ENCODE data around the gene ANXA11.
"Not testable (repeated sequence)": the region's sequence is repeated elsewhere in the genome, so short reads cannot be mapped to it uniquely, and the experiment has no call there.

The ANXA11 gene

GRCh38 chr10:80144696-80145131 is 60.6 kb downstream of the ANXA11 start:
- DNase-seq, result no peak

GRCh38 chr10:80144067-80144695 is 61.2 kb downstream of the ANXA11 start:
- peak; percentile 18 for DNase-seq

- no peak for DNase-seq
Measured at GRCh38 chr10:80141696-80142460, 63.5 kb downstream of the ANXA11 start.

- no peak for DNase-seq
Measured at GRCh38 chr10:80140251-80140650, 65.1 kb downstream of the ANXA11 start.

- DNase-seq, result no peak
Measured at GRCh38 chr10:80139265-80139664, 66.1 kb downstream of the ANXA11 start.

GRCh38 chr10:80137920-80138319 is 67.4 kb downstream of the ANXA11 start:
- no peak for DNase-seq

GRCh38 chr10:80137031-80137862 is 68.1 kb downstream of the ANXA11 start:
- DNase-seq, result no peak

- DNase-seq, result no peak
Measured at GRCh38 chr10:80136134-80136571, 69.2 kb downstream of the ANXA11 start.

GRCh38 chr10:80133687-80134086 is 71.7 kb downstream of the ANXA11 start:
- not testable (repeated sequence) for DNase-seq

GRCh38 chr10:80133206-80133605 is 72.1 kb downstream of the ANXA11 start:
- DNase-seq, result no peak

- no peak for DNase-seq
Measured at GRCh38 chr10:80132299-80133139, 72.8 kb downstream of the ANXA11 start, which contains the start of gene PLAC9. Gene PLAC9 (plus strand): TSS chr10:80132730. CDS start chr10:80132763, 33 bp downstream.

- no peak for DNase-seq
Measured at GRCh38 chr10:80131499-80131901, 73.8 kb downstream of the ANXA11 start.

GRCh38 chr10:80126876-80127275 is 78.5 kb downstream of the ANXA11 start:
- DNase-seq, result no peak

- DNase-seq, result no peak
Measured at GRCh38 chr10:80122746-80123145, 82.6 kb downstream of the ANXA11 start.

GRCh38 chr10:80122110-80122710 is 83.1 kb downstream of the ANXA11 start:
- DNase-seq, result no peak

GRCh38 chr10:80118669-80119068 is 86.7 kb downstream of the ANXA11 start:
- DNase-seq, result no peak

- no peak for DNase-seq
Measured at GRCh38 chr10:80110986-80111385, 94.4 kb downstream of the ANXA11 start.

GRCh38 chr10:80108576-80109239 is 96.6 kb downstream of the ANXA11 start:
- no peak for DNase-seq

GRCh38 chr10:80104066-80104926 is 101.0 kb downstream of the ANXA11 start:
- DNase-seq, result no peak
